ENCODE measurements around the gene NR6A1.
A peak's percentile ranks its signal among the peaks of the same experiment; 100 is the strongest.
"Not testable (repeated sequence)": the region's sequence is repeated elsewhere in the genome, so short reads cannot be mapped to it uniquely, and the experiment has no call there.

NR6A1 gene

DNA sequence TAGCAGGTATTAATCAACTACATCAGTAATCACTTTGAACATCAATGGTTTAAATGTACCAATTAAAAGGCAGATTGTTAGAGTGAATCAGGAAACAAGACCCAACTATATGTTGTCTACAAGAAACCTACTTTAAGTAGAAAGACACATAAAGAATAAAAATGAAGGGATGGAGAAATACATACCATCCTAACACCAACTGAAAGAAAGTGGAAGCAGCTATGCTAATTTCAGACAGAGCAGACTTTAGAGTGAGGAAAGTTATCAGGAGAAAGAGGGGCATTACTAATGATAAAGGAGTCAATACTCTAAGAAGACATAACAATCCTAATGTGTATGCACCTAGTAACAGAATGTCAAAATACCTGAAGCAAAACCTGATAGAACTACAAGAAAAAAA, 125.8 kb downstream of the NR6A1 start:
- DNase-seq, result no peak

DNA sequence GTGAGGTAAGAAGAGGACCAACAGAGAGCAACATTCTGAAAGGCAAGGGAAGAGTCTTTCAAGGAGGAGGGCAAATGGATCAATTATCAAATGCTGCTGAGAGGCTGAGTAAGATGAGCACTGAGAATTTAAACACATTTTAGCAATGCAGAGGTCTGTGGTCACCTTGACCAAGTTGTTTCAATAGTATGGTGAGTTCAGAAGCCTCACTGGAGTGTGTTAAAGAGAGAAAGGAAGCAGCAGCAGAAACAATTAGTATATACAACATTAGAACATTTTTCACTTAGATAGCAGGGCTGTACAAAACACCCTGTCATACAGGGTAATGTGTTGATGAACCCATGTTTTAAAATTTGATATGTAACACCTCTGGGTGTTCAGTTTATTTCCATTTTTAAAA, 131.5 kb downstream of the NR6A1 start:
- DNase-seq, result no peak

DNA sequence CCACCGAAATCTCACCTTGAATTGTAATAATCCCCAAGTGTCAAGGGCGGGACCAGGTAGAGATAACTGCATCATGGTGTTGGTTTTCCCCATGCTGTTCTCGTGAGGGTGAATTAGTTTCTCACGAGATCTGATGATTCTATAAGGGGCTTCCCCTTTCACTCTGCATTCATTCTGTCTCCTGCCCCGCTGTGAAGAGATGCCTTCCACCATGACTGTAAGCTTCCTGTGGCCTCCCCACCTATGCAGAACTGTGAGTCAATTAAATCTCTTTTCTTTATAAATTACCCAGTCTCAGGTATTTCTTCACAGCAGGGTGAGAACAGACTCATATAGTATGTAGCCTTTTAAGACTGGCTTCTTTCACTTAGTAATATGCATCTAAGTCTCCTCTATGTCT, 135.8 kb downstream of the NR6A1 start:
- no peak for DNase-seq

DNA sequence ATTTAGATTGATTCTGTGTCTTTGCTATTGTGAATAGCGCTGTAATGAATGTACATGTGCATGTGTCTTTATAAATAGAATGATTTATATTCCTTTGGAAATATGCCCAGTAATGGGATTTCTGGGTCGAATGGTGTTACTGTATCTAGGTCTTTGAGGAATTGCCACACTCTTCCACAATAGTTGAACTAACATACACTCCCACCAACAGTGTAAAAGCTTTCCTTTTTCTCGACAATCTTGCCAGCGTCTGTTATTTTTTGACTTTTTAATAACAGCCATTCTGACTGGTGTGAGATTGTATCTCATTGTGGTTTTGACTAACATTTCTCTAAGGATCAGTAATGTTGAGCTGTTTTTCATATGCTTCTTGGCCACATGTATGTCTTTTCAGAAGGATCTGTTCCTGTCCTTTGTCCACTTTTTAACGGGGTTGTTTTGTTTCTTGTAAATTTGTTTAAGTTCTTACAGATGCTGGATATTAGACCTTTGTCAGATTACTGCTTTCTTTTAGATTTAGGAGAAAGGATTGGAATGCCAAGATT, 139.0 kb downstream of the NR6A1 start:
- no peak for DNase-seq

DNA sequence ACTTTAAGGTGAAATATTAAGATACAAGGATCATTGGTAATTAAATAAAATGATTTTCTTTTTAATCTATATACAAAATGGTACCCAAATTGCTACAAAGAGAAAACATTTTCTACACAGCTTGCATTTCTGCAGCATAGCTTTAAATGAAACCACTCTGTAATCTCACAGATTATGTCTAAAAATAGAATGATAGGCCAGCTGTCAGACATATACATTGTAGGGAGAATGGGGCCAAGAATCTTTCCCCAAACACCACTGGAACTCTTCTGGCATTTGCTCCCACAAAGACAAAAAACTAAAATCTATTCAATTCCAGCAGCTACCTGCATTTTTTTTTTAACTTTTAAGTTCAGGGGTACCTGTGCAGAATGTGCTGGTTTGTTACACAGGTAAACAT, 139.8 kb downstream of the NR6A1 start:
- no peak for DNase-seq

DNA sequence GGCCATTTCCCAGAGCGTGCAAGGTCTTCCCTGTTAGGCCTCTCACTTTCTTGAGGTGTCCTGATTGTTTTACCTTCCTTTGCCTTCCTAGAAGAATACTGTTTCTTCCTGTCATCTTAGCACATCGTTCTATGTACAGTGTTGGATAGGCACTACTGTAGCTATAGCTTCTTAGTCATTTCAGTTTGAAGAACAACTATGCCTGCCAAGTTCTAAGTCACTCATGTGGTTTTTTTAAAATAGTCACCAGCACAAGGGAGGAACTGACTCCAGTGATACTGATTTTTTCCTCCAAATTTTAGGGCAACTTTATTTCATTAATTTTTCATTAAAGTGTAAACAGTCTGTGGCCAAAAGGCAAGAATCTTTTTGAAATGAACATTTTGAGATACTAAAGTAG, 141.5 kb downstream of the NR6A1 start:
- DNase-seq, result no peak

DNA sequence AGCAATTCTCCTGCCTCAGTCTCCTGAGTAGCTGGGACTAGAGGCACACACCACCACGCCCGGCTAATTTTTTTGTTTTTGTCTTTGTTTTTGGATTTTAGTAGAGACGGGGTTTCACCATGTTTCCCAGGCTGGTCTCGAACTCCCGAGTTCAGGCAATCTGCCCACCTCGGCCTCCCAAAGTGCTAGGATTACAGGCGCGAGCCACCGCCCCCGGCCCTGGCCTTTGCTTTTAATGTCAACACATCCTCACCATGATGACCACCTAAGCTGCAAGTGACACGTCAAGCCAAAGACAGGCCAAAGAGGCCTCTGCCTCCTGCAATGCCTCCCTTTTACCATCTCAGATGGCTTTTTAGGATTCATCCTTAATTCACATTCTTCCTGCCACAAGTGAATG, 142.4 kb downstream of the NR6A1 start:
- DNase-seq, result no peak

DNA sequence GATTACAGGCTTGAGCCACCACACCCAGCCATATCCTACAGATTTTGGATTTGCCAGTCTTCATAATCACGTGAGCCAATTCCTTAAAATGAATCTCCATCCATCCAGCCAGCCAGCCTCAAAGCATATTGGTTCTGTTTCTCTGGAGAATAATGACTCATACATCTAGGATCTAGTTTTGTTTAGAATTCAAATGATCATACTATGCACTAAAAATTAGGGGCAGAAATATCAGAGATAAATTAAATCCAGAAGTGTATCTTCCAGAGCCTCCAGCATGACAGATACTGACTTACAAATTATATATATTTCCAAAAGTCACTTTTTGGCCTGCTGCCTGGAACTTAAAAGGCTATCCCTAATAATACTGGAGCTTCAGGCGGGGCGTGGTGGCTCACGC, 144.8 kb downstream of the NR6A1 start:
- DNase-seq, result no peak

DNA sequence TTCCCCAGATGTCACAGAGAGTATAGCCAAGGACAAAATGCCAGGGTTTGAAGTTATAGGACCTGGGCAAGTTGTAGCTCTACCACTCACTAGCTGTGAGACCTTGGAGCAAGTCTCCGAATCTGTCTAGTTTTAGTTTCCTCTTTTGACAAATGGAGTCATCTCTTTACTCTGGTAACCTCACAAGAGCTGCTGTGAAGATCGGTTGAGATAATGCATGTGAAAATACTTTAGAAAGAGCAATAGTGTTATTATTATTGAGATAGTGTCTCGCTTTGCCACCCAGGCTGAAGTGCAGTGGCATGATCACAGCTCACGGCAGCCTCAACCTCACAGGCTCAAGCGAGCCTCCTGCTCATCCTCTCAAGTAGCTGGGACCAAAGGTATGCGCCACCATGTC, 146.0 kb downstream of the NR6A1 start:
- no peak for DNase-seq

DNA sequence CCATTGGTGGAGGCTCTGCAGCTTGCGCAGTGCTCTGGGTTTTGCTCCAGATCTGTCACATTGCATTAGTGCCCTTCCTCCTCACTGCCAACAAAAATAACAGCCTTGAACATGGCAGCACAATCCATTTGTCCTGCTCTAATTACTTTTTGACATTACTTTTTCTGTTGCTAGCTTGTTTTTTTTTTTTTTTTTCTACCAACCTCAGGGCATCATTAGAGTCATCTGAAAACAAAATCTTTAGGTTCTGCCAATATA, 146.4 kb downstream of the NR6A1 start:
- no peak for DNase-seq

DNA sequence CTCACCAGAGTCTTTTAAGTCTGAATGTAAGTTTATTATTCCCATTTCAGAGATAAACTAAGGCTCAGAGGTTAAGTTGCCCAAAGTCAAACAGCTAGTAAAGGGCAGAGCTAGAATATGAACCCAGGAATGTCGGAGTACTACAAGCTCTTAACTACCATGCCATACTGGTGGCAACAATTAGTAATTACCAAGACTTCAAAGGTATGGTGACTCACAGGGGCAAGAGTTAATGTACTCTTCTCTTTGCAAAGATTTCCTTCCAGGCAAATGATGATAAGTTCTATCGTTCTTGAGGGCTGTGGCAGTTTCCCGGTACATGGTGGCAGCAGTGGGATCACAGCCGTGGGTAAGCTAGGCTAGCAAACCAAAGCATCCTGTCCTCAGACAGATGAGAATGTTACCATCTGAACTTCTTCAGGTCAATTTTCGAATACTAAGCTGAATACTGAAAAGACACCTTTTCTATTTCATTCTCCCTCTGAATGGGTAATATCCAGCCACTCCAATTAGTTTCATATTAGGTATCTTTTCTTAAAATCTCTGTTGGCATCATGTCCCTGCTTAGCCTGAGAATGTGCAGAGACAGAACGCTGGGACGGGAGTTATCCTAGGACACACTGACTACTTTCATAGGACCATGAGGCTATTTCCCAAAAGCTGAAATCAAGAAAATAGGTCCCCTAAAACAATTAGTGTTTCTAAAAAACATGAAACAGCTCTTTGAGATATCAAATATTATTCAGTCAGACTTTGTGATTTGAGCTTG, 147.0 kb downstream of the NR6A1 start:
- no peak for DNase-seq

DNA sequence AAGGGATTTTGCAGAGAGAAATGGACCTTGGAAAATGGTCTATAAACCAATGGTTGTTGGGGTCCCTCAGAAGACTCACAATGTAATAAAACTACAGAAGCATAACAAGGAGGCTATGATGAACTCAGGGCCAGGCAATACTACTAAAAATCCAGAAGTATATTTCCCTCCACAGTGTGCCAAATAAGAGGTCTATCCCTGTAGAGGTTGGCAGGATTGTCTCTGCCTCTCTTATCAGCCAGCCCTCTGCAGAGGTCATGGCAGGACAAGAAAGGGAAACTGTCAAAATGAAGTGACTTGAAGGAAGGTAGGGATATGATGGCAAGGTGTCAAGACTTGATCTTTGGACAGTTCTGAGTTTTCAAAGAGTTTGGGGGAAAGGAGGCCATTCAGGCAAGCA, 148.2 kb downstream of the NR6A1 start:
- no peak for DNase-seq

DNA sequence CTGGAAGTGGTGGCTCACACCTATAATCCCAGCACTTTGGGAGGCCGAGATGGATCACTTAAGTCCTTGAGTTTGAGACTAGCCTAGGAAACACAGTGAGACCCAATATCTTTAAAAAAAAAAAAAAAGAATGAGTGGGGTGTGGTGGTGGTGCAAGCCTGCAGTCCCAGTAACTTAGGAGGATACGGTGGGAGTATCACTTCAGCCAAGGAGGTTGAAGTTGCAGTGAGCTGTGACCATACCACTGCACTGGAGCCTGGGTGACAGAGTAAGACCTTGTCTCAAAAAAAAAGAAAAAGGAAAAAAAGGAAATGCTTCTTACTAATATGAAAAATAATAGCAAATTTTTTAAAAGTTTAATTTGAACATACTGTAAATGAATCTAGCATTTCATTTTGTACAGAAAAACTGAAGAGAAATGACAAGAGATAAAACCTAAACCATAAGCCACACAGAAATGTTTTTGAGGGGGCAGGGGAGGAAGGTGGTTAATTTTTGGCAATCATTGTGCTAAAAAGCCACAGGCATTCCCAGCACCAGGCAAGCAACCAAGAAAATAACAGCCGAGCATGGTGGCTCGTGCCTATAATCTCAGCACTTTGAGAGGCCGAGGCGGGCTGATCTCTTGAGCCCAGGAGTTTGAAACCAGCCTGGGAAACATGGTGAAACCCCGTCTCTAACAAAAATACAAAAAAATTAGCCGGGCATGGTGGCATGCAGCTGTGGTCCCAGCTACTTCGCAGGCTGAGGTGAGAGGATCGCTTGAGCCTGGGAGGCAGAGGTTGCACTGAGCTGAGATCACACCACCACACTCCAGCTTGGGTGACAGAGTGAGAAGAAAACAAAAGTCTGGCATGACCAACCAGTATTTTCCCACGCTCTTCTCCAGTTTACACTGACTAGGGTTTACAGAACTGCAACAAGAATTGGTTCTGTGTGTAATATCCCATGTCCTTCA, 149.5 kb downstream of the NR6A1 start:
- no peak for DNase-seq

DNA sequence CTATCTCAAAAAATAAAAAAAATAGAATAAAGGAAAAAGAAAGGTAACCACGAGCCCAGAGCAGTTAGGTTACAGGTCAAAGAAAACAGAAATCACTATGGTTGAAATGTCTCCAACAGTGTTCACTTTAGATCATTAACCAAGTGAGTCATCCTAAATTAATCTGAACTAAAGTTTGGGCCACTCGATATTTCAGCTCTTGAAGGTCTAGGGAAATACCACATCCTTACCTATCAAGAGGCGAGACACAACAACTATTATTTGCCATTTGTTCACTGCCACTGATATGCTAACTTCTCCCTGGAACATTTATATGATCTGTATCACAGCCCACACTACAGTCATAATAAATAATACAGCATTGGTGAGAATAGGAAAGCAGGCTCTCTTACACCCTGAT, 152.6 kb downstream of the NR6A1 start:
- DNase-seq, result no peak

DNA sequence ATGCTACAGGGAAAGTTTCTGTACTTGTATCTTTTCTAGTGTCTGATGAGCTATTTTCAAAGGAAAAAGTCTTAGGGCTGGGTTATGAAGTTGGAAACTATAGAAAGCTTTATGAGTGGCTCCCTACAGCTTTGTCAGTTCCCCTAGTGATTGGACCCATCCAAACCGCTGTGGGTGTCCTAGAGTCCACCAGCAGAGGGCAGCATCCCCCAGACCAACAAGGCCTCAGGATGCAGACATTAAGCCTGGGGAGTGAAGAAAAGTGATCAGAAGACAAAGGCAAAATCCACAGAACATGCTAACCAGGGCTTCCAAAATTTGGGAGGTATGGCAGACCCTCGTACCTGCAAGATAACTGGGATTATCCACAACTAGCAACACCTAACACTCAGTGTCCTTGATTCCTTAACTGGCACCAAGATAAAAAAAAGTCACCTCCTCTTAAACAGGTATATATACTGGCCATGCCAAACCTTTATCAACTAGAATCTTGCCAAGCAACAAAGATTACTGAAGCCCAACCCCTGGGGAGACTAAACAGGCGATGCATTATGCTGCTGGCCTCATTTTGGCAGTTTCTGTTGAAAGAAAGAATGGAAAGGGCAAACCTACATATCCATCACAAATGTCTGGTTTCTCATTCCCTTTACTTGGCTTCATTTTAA, 153.5 kb downstream of the NR6A1 start:
- DNase-seq, result peak; percentile 58

DNA sequence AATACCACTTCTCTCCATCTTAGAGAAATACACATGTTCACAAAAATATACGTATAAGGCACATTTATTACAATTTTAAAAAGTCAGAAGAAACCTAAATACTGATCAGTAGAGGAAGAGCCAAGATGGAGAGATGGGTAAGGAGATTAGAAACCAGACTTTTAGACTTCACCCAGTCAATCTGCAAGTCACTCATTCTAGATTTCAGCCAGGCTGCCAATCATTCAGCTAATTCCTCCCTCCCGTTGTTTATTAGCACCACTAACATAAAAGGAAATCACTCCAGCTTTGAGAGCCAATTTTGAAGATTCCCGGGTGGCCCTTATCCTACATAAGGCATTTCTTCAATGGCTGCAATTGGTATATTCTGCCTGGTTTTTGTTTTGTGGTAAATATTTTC, 154.2 kb downstream of the NR6A1 start:
- DNase-seq, result no peak

DNA sequence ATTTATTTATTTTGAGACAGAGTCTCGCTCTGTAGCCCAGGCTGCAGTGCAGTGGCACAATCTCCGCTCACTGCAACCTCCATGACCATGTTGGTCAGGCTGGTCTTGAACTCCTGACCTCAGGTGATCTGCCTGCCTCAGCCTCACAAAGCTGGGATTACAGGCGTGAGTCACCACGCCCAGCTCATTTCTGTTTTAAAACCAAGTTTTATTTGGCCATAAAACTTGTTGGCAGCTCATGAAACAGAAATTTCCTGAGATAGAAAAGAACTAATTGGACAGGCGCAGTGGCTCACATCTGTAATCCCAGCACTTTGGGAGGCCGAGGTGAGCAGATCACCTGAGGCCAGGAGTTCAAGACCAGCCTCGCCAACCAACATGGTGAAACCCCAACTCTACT, 155.3 kb downstream of the NR6A1 start:
- DNase-seq, result not testable (repeated sequence)

DNA sequence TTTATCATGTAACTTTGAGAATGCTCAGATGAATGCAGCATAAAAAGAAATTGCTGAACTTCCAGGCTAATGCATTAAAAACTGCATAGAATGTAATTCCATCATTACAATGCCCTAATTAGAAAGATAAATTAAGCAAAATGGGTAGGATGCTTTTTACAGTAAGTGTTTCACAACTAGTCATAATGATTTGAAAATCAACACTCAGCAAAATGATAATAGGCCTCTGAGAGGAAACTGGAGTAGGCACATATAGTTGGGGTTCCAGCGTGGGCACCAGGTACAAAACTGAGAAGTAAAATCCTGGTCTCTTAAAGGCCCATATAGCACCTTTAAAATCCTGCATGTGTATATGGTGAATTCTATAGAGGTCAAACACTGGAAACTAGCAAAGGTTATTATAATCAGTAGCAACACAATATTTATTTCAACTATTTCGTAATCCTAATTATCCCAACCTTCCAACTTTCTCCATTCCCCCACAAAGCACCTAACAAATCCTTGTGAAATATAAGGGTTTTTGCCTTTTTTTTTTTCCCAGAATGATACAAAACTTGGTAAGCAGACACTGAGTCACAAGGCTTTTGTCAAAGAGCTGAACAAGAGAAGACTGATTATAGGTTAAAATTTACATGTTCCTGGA, 155.9 kb downstream of the NR6A1 start:
- DNase-seq, result no peak

DNA sequence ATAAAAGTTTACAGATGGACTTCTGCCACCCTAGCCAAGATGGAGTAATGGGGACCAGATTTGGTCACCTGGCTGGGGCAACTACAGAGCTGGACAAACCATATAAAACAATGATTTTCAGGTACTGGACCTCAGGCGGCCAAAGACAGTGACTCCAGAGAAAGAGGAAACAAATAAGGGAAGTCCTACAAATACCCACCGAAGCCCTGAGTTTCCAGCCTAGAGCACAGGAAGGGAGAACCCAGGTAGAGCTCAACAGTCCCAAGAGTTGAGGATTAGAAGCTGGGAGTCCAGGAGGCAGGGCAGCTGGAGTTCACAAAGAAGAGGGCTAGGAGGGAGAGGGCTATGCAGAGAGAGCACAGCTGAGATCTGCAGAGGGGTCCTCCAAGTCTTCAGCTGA, 157.3 kb downstream of the NR6A1 start:
- no peak for DNase-seq

DNA sequence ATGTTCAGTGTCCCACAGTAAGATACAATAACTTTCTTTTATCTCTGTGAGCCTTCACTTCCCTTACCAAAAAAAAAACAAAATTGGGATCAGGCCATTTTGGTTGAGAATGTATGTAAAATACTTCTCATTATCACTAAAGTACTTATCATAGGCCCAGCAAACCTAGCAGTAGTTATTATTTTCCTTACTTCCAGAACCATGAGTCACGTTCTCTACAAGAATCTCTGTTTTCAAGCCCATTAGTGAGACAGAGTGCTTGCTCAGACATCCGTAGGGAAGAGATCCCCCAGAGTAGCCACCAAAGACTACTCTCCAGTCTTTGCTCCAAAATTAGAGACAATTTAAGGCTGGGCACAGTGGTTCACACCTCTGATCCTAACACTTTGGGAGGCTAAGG, 160.0 kb downstream of the NR6A1 start:
- no peak for DNase-seq

DNA sequence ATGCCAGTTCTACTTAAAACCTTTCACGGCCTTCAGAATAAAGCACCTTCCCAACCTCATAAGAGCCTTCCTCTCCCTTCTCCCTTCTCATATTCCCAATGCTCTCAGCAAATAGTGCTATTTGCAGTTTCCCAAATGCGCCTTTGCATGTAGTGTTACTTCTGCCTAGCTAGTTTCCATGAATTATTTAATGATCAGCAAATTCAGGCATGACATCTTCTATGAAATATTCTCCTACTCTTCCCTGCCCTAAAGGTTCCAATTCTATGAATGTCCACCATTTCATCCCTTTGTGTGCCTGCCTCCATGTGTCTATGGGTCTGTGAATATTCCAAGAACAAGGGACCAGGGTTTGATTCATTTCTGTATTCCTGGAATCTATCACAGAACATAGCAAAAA, 165.1 kb downstream of the NR6A1 start:
- peak; percentile 25 for DNase-seq

DNA sequence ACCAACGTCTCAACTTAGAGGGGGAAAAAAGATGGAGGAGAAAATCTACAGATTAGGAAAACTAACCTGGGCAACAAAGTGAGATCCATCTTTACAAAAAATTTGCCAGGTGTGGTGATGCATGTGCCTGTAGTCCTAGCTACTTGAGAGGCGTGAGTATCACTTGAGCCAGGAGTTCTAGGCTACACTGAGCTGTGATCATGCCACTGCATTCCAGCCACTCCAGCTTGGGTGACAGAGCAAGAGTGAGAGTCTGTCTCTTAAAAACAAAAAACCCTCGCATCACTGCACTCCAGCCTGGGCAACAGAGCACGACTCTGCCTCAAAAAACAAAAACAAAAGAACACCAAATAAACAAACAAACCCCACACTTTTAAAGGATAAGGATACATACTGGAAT, 165.9 kb downstream of the NR6A1 start:
- no peak for DNase-seq

DNA sequence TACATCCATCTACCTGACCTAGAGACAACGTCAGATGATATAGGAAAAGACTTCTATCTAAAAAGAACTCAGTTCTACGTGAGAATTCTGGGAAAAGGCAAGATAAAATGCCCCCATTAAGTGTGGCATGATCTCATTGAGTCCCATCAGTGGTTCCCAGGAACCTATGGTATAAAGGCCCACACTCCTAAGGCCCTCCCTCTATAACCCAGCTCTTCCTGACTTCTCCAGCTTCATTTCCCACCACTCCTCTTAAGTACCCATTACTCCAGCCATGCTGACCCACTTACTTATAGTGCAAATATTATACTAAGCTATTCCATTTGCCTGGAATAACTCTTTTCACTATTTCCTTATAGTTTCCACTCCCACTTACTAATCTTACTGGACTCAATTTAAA, 168.5 kb downstream of the NR6A1 start:
- peak; percentile 75 for DNase-seq
